ENCODE results near the gene PNKD.

PNKD gene

DNA sequence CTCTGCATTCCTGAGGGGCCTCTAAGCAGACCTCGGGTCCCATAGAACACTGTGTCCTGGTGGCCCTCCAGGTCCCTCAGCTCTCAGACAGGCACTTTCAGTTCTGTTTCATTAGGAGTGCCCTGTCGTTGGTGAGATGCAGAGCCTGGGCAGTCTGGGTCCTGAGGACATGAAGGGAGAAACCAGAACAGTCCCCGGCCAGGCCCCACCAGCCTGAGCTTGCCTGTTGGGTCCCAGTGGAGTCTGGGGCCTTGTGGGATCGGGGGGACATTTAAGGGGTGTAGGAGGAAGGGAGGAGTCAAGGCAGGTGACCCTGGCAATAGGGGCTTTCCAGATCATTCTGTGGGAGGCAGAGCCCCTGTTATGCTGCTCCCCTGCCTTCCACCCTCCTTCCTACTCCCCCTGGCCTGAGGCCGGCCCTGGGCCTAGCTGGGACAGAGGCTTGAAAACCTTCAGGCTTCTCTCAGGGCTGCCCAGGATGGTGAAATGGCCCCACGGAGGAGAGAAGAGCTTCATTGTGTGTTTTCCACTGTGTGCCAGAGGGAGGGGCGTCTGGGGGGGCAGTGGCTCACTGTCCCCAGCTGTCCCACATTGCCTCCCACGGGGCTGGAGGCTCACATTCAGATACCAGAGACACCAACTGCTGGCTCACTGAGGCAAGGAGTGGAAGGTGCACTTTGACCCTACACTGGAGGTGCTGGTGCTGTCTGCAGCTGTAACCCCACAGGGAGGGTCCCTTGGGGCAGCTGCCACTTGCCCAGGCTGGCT is 59.7 kb downstream of the PNKD start:
- Histone ChIP-seq H2AFZ (ENCODE audit: low read length, unreplicated experiment) (no peak overlapping the region), H3K4me3 (ENCODE audit: low read depth, low read length) (no peak overlapping the region), H3K36me3 (ENCODE audit: insufficient read depth, low read length) (no peaks in the 10 kb centered on the region), H3K27me3 (ENCODE audit: insufficient read depth, low read length) (no peaks in the 10 kb centered on the region), H3K4me1 (ENCODE audit: control insufficient read depth, insufficient read depth, low read length, unreplicated experiment) (no peaks in the 10 kb centered on the region), H3K27ac (ENCODE audit: low read depth, low read length) (no peak overlapping the region), H3K79me2 (ENCODE audit: control insufficient read depth, insufficient read depth, low read length, unreplicated experiment) (no peaks in the 10 kb centered on the region)

GRCh38 chr2:218331745-218332144 is 61.4 kb downstream of the PNKD start:
- Histone ChIP-seq H2AFZ (ENCODE audit: low read length, unreplicated experiment) (no peak overlapping the region), H3K4me1 (ENCODE audit: control insufficient read depth, insufficient read depth, low read length, unreplicated experiment) (no peaks in the 10 kb centered on the region), H3K4me3 (ENCODE audit: low read depth, low read length) (no peak overlapping the region), H3K36me3 (ENCODE audit: insufficient read depth, low read length) (no peaks in the 10 kb centered on the region), H3K27me3 (ENCODE audit: insufficient read depth, low read length) (no peaks in the 10 kb centered on the region), H3K79me2 (ENCODE audit: control insufficient read depth, insufficient read depth, low read length, unreplicated experiment) (no peaks in the 10 kb centered on the region), H3K27ac (ENCODE audit: low read depth, low read length) (no peak overlapping the region)

GRCh38 chr2:218332288-218332687 is 62.0 kb downstream of the PNKD start:
- no peaks in the 10 kb centered on the region for H3K4me1 ChIP-seq (ENCODE audit: control insufficient read depth, insufficient read depth, low read length, unreplicated experiment)
- no peaks in the 10 kb centered on the region for H3K79me2 ChIP-seq (ENCODE audit: control insufficient read depth, insufficient read depth, low read length, unreplicated experiment)
- no peaks in the 10 kb centered on the region for H3K27me3 ChIP-seq (ENCODE audit: insufficient read depth, low read length)
- no peak overlapping the region for H3K4me3 ChIP-seq (ENCODE audit: low read depth, low read length)
- no peak overlapping the region for H2AFZ ChIP-seq (ENCODE audit: low read length, unreplicated experiment)
- no peak overlapping the region for H3K27ac ChIP-seq (ENCODE audit: low read depth, low read length)
- no peaks in the 10 kb centered on the region for H3K36me3 ChIP-seq (ENCODE audit: insufficient read depth, low read length)

GRCh38 chr2:218332920-218333645 is 62.8 kb downstream of the PNKD start:
- no peaks in the 10 kb centered on the region for H3K79me2 ChIP-seq (ENCODE audit: control insufficient read depth, insufficient read depth, low read length, unreplicated experiment)
- no peak overlapping the region for H3K27ac ChIP-seq (ENCODE audit: low read depth, low read length)
- H3K4me1 ChIP-seq (ENCODE audit: control insufficient read depth, insufficient read depth, low read length, unreplicated experiment): no peaks in the 10 kb centered on the region
- H3K4me3 ChIP-seq (ENCODE audit: low read depth, low read length): no peak overlapping the region
- no peak overlapping the region for H2AFZ ChIP-seq (ENCODE audit: low read length, unreplicated experiment)
- no peaks in the 10 kb centered on the region for H3K36me3 ChIP-seq (ENCODE audit: insufficient read depth, low read length)
- H3K27me3 ChIP-seq (ENCODE audit: insufficient read depth, low read length): no peaks in the 10 kb centered on the region

DNA sequence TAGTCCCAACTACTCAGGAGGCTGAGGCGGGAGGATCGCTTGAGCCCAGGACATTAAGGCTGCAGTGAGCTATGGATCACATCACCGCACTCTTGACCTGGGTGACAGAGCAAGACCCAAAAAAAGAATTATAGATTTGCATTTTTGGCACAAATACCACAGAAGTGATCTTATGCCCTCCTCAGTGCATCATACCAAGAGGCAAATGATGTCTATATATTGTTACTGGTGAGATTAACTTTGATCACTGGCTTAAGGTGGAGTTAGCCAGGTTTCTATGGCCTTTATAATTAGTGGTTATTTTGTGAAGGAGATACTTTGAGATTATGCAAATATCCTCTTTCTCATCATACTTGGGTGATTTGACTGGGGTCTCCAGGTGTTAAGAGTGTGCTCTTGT is 64.2 kb downstream of the PNKD start:
- no peak overlapping the region for H2AFZ ChIP-seq (ENCODE audit: low read length, unreplicated experiment)
- no peaks in the 10 kb centered on the region for H3K36me3 ChIP-seq (ENCODE audit: insufficient read depth, low read length)
- H3K27ac ChIP-seq (ENCODE audit: low read depth, low read length): no peak overlapping the region
- H3K4me3 ChIP-seq (ENCODE audit: low read depth, low read length): no peak overlapping the region
- H3K27me3 ChIP-seq (ENCODE audit: insufficient read depth, low read length): no peaks in the 10 kb centered on the region
- H3K4me1 ChIP-seq (ENCODE audit: control insufficient read depth, insufficient read depth, low read length, unreplicated experiment): no peaks in the 10 kb centered on the region
- H3K79me2 ChIP-seq (ENCODE audit: control insufficient read depth, insufficient read depth, low read length, unreplicated experiment): no peaks in the 10 kb centered on the region

DNA sequence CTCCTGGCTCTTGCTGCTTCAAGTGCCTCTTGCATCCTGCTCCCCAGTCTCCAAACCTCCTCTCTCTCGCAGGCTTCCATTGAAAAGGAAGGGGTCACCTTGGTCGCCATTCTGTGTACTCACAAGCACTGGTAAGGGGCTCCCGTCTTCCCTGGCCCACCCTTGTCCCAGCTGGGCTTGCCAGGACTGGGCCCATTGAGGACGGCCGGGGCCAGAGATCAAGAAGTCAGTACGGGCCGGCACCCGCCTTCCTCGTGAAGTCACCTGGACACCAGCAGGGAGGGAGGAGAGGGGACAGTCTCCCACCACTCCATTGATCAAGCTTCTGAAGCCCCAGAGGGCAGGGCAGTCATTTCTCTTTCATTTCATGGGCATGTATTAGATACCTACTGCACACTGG is 70.3 kb downstream of the PNKD start:
- no peaks in the 10 kb centered on the region for H3K36me3 ChIP-seq (ENCODE audit: insufficient read depth, low read length)
- no peak overlapping the region for H3K4me3 ChIP-seq (ENCODE audit: low read depth, low read length)
- no peaks in the 10 kb centered on the region for H3K79me2 ChIP-seq (ENCODE audit: control insufficient read depth, insufficient read depth, low read length, unreplicated experiment)
- H2AFZ ChIP-seq (ENCODE audit: low read length, unreplicated experiment): no peak overlapping the region
- H3K27ac ChIP-seq (ENCODE audit: low read depth, low read length): no peak overlapping the region
- no peaks in the 10 kb centered on the region for H3K27me3 ChIP-seq (ENCODE audit: insufficient read depth, low read length)
- H3K4me1 ChIP-seq (ENCODE audit: control insufficient read depth, insufficient read depth, low read length, unreplicated experiment): peaks cover 17% of the 10 kb centered on the region

DNA sequence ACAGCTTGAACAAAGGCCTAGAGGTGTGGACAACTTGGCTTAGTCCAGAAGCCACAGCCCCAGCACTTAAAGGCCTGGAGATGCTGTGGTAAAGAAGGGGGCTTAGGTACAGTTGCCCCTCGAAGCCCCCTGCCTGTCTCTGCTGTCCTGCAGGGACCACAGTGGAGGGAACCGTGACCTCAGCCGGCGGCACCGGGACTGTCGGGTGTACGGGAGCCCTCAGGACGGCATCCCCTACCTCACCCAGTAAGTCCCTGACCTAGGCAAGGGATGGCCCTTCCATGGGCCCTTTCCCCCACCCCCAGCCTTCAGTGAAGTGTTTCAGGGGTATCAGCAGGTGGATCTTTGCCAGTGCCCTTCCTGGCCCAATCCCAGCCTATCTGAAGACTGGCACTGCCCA is 71.1 kb downstream of the PNKD start:
- Histone ChIP-seq H3K79me2 (ENCODE audit: control insufficient read depth, insufficient read depth, low read length, unreplicated experiment) (no peaks in the 10 kb centered on the region), H3K27me3 (ENCODE audit: insufficient read depth, low read length) (no peaks in the 10 kb centered on the region), H2AFZ (ENCODE audit: low read length, unreplicated experiment) (no peak overlapping the region), H3K4me1 (ENCODE audit: control insufficient read depth, insufficient read depth, low read length, unreplicated experiment) (peaks cover 17% of the 10 kb centered on the region), H3K4me3 (ENCODE audit: low read depth, low read length) (no peak overlapping the region), H3K27ac (ENCODE audit: low read depth, low read length) (no peak overlapping the region), H3K36me3 (ENCODE audit: insufficient read depth, low read length) (no peaks in the 10 kb centered on the region)

GRCh38 chr2:218342837-218343236 is 72.5 kb downstream of the PNKD start:
- Histone ChIP-seq H3K79me2 (ENCODE audit: control insufficient read depth, insufficient read depth, low read length, unreplicated experiment) (no peaks in the 10 kb centered on the region), H3K36me3 (ENCODE audit: insufficient read depth, low read length) (no peaks in the 10 kb centered on the region), H3K4me3 (ENCODE audit: low read depth, low read length) (no peak overlapping the region), H2AFZ (ENCODE audit: low read length, unreplicated experiment) (no peak overlapping the region), H3K27ac (ENCODE audit: low read depth, low read length) (no peak overlapping the region), H3K27me3 (ENCODE audit: insufficient read depth, low read length) (no peaks in the 10 kb centered on the region), H3K4me1 (ENCODE audit: control insufficient read depth, insufficient read depth, low read length, unreplicated experiment) (peaks cover 17% of the 10 kb centered on the region)

GRCh38 chr2:218343591-218343990 is 73.3 kb downstream of the PNKD start:
- H3K4me3 ChIP-seq (ENCODE audit: low read depth, low read length): no peak overlapping the region

DNA sequence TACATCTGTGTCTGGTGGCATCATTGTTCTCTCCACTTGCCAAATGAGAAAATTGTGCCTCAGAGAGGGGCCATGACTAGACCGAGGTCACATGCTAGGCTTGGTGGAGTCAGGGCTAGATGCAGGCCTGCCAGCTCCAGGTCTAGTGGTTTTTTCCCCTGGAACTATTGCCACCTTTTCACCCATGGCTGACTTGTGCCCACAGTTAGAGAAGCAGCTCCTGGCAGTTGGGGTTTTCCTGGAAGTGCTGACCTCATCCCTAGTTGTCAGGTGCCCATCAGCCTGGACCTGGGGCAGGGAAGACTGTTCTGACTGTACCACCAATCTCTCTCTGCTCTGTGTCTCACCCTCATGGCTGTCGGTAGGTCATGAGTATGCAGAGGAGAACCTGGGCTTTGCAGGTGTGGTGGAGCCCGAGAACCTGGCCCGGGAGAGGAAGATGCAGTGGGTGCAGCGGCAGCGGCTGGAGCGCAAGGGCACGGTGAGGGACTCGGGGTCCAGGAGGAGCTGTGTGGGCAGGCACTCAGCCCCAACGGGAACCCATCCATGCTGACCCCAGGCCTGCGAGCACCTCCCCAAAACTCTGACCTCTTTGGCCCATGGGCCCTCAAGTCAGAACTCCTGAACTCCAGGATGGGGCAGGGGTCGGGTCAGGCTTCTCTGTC is 73.9 kb downstream of the PNKD start:
- peak overlapping the region; percentile 46; the same call in 1 of the 2 replicates for H3K27ac ChIP-seq (ENCODE audit: low read depth, low read length)
- no peak overlapping the region for H3K4me3 ChIP-seq (ENCODE audit: low read depth, low read length)
- H2AFZ ChIP-seq (ENCODE audit: low read length, unreplicated experiment): no peak overlapping the region
- no peaks in the 10 kb centered on the region for H3K36me3 ChIP-seq (ENCODE audit: insufficient read depth, low read length)
- peaks cover 17% of the 10 kb centered on the region for H3K4me1 ChIP-seq (ENCODE audit: control insufficient read depth, insufficient read depth, low read length, unreplicated experiment)
- H3K27me3 ChIP-seq (ENCODE audit: insufficient read depth, low read length): no peaks in the 10 kb centered on the region
- H3K79me2 ChIP-seq (ENCODE audit: control insufficient read depth, insufficient read depth, low read length, unreplicated experiment): no peaks in the 10 kb centered on the region

More at GRCh38 chr2:218343591-218343990, 73.3 kb downstream of the PNKD start:
- Histone ChIP-seq H3K36me3 (ENCODE audit: insufficient read depth, low read length) (no peaks in the 10 kb centered on the region), H3K4me1 (ENCODE audit: control insufficient read depth, insufficient read depth, low read length, unreplicated experiment) (peaks cover 17% of the 10 kb centered on the region), H2AFZ (ENCODE audit: low read length, unreplicated experiment) (no peak overlapping the region), H3K27ac (ENCODE audit: low read depth, low read length) (peak overlapping the region; percentile 46), H3K79me2 (ENCODE audit: control insufficient read depth, insufficient read depth, low read length, unreplicated experiment) (no peaks in the 10 kb centered on the region), H3K27me3 (ENCODE audit: insufficient read depth, low read length) (no peaks in the 10 kb centered on the region)

All from ACC112 (cell line).